ENCODE results near the gene CCDC86. TPM values are rescaled to one million over a fixed set of nuclear protein-coding genes. Genes with fewer than 3 reads are reported as not detected.

Gene CCDC86
- total and polyA plus RNA-seq, 9 donors: 7.4 to 22.7 (median 19.8) TPM

DNA sequence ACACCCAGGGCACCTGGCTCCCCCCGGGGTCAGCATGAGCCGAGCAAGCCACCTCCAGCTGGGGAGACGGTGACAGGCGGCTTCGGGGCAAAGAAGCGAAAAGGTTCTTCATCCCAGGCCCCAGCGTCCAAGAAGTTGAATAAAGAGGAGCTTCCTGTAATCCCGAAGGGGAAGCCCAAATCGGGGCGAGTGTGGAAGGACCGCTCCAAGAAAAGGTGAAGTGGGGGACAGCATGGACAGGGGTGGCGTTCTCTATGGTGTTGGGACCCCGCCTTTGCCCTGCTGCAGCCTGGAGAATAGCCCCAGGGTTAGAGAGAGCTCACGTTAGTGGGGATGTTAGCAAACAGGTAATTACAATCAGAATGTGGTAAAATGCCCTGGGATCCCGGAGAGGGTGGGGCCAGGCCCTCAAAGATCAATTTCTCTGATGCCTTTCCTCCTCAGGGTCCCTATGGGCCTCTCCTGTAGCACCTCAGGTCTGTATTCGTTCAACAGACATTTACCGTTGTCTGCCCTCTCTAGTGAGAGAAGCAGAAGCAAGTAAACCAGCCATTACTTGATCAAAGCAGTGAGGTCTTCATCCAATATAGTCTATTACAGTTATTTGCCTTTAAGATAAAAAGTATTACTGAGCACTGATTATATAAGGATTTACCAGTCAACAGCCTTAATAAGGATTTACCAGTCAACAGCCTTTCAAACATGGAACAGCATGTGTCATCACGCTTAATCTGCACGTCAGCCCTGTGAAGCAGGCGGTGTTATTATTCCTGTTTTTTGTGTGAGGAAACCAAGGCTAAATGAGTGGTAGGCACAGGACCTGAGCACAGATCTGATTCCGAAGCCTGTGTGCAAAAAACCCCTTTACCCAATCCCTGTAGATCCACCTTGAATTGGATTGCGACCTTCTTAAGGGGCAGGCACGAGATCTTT is 1.0 kb downstream of the CCDC86 start:
- DNase-seq: no peak

DNA sequence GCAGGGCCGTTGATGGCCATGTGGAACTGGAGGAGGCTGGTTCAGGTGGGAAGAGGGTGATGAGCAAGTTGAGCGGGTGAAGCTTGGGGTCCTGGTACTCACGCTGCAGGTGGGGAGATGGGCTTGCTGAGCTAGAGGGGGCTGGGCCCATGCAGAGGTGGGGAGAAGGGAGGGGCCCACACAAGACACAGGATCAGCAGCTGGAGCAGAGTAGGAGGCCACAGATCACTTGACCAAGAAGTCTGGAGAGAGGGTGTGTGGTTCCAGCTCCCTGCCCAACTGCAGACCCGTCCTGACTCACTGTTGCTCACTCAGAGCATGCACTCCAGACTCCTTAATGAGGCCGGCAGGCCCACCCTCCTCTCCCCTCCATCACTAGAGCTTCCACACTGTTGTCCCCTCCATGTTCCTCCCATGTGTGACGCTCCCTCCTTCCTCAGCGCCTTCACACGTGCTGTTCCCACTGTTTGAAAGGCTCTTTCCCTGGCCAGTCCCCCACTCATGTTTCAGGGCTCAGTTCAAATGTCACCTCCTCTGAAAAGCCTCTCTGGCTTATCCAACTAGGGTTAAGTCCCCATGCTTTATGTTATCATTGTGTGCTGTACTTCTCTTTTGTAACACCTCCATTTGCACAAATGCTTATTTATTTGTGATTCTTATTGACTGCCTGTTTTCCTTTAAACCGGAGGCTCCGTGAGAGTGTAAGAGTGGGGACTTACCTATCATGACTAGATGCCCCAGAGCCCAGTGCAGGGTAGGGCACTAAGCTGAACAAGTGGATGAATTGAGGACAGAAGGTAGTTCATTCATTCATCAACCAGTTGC is 2.3 kb downstream of the CCDC86 start:
- no peaks in the 10 kb centered on the region for H3K9me3 ChIP-seq (replicated peaks; ENCODE audit: control insufficient read depth, low read depth, low read length)
- H3K36me3 ChIP-seq (ENCODE audit: control insufficient read depth, insufficient read depth, low read length): peaks cover 21% of the 10 kb centered on the region
- no peak overlapping the region for H3K27ac ChIP-seq (ENCODE audit: low read length)
- 53% methylated on average over 9 of the region's 10 CpGs for WGBS (ENCODE audit: insufficient coverage)
- H3K4me3 ChIP-seq (ENCODE audit: low read length): no peak overlapping the region
- H3K4me1 ChIP-seq (ENCODE audit: control insufficient read depth, insufficient read depth, low read length): peaks cover 41% of the 10 kb centered on the region
- no peak for DNase-seq
- H3K27me3 ChIP-seq (ENCODE audit: control insufficient read depth, insufficient read depth, low read length): no peaks in the 10 kb centered on the region

More for the DNA sequence above, 1.0 kb downstream of the CCDC86 start:
- Histone ChIP-seq H3K27ac (ENCODE audit: low read length) (no peak overlapping the region), H3K27me3 (ENCODE audit: control insufficient read depth, insufficient read depth, low read length) (no peaks in the 10 kb centered on the region), H3K4me1 (ENCODE audit: control insufficient read depth, insufficient read depth, low read length) (peaks cover 41% of the 10 kb centered on the region), H3K4me3 (ENCODE audit: low read length) (peak overlapping the region; percentile 68), H3K9me3 (replicated peaks; ENCODE audit: control insufficient read depth, low read depth, low read length) (no peaks in the 10 kb centered on the region), H3K36me3 (ENCODE audit: control insufficient read depth, insufficient read depth, low read length) (peaks cover 8% of the 10 kb centered on the region)
- 10% methylated on average over 15 of the region's 23 CpGs for WGBS (ENCODE audit: insufficient coverage)

GRCh38 chr11:60844870-60845221 is 2.9 kb downstream of the CCDC86 start:
- H3K9me3 ChIP-seq (replicated peaks; ENCODE audit: control insufficient read depth, low read depth, low read length): no peaks in the 10 kb centered on the region
- 34% methylated on average over 4 of the region's 4 CpGs for WGBS (ENCODE audit: insufficient coverage)
- DNase-seq: no peak
- H3K27me3 ChIP-seq (ENCODE audit: control insufficient read depth, insufficient read depth, low read length): no peaks in the 10 kb centered on the region
- H3K4me1 ChIP-seq (ENCODE audit: control insufficient read depth, insufficient read depth, low read length): peaks cover 40% of the 10 kb centered on the region
- no peak overlapping the region for H3K27ac ChIP-seq (ENCODE audit: low read length)
- peaks cover 27% of the 10 kb centered on the region for H3K36me3 ChIP-seq (ENCODE audit: control insufficient read depth, insufficient read depth, low read length)
- H3K4me3 ChIP-seq (ENCODE audit: low read length): no peak overlapping the region

GRCh38 chr11:60845338-60845737 is 3.4 kb downstream of the CCDC86 start:
- Histone ChIP-seq H3K27me3 (ENCODE audit: control insufficient read depth, insufficient read depth, low read length) (no peaks in the 10 kb centered on the region), H3K9me3 (replicated peaks; ENCODE audit: control insufficient read depth, low read depth, low read length) (no peaks in the 10 kb centered on the region), H3K27ac (ENCODE audit: low read length) (no peak overlapping the region), H3K4me3 (ENCODE audit: low read length) (no peak overlapping the region), H3K4me1 (ENCODE audit: control insufficient read depth, insufficient read depth, low read length) (peaks cover 38% of the 10 kb centered on the region), H3K36me3 (ENCODE audit: control insufficient read depth, insufficient read depth, low read length) (peaks cover 31% of the 10 kb centered on the region)
- no peak for DNase-seq
- WGBS (ENCODE audit: insufficient coverage): 72% methylated on average over 5 of the region's 8 CpGs

- Histone ChIP-seq H3K9me3 (replicated peaks; ENCODE audit: control insufficient read depth, low read depth, low read length) (no peaks in the 10 kb centered on the region), H3K4me3 (ENCODE audit: low read length) (no peak overlapping the region), H3K36me3 (ENCODE audit: control insufficient read depth, insufficient read depth, low read length) (peaks cover 48% of the 10 kb centered on the region), H3K27me3 (ENCODE audit: control insufficient read depth, insufficient read depth, low read length) (no peaks in the 10 kb centered on the region), H3K27ac (ENCODE audit: low read length) (no peak overlapping the region), H3K4me1 (ENCODE audit: control insufficient read depth, insufficient read depth, low read length) (peaks cover 24% of the 10 kb centered on the region)
- WGBS (ENCODE audit: insufficient coverage): 70% methylated on average over 5 of the region's 13 CpGs
- no peak for DNase-seq
These were observed 5.4 kb downstream of the CCDC86 start for GRCh38 chr11:60847281-60847680.

GRCh38 chr11:60847896-60848295 is 6.0 kb downstream of the CCDC86 start:
- Histone ChIP-seq H3K9me3 (replicated peaks; ENCODE audit: control insufficient read depth, low read depth, low read length) (no peaks in the 10 kb centered on the region), H3K27me3 (ENCODE audit: control insufficient read depth, insufficient read depth, low read length) (no peaks in the 10 kb centered on the region), H3K4me1 (ENCODE audit: control insufficient read depth, insufficient read depth, low read length) (peaks cover 18% of the 10 kb centered on the region), H3K36me3 (ENCODE audit: control insufficient read depth, insufficient read depth, low read length) (peaks cover 48% of the 10 kb centered on the region), H3K4me3 (ENCODE audit: low read length) (no peak overlapping the region), H3K27ac (ENCODE audit: low read length) (no peak overlapping the region)
- WGBS (ENCODE audit: insufficient coverage): 89% methylated on average over 12 of the region's 12 CpGs
- DNase-seq: no peak

DNA sequence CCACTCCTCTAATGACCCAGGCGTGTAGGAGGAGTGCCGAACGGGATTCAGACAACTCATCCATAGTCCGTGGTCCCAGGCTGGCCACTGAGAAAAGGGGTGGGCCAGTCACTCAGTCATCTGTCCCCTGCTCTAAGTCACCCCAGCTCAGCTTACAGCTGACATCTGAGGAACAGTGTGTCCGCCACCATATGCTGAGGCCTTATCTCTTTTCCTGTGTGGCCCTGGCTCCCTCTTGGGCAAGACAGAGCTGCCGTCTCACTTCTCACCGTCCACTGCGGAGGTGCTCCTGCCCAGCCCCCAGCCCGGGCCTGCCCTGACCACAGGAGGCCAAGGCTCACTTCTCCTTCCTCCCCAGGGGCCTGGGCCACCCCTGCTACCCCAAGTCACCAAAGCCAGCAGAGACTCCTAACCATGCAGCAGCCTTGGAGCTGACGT is 6.8 kb downstream of the CCDC86 start:
- peaks cover 9% of the 10 kb centered on the region for H3K4me1 ChIP-seq (ENCODE audit: control insufficient read depth, insufficient read depth, low read length)
- WGBS (ENCODE audit: insufficient coverage): 70% methylated on average over 10 of the region's 10 CpGs
- no peak overlapping the region for H3K4me3 ChIP-seq (ENCODE audit: low read length)
- H3K27ac ChIP-seq (ENCODE audit: low read length): no peak overlapping the region
- H3K9me3 ChIP-seq (replicated peaks; ENCODE audit: control insufficient read depth, low read depth, low read length): no peaks in the 10 kb centered on the region
- peaks cover 54% of the 10 kb centered on the region for H3K36me3 ChIP-seq (ENCODE audit: control insufficient read depth, insufficient read depth, low read length)
- no peak for DNase-seq
- no peaks in the 10 kb centered on the region for H3K27me3 ChIP-seq (ENCODE audit: control insufficient read depth, insufficient read depth, low read length)

DNA sequence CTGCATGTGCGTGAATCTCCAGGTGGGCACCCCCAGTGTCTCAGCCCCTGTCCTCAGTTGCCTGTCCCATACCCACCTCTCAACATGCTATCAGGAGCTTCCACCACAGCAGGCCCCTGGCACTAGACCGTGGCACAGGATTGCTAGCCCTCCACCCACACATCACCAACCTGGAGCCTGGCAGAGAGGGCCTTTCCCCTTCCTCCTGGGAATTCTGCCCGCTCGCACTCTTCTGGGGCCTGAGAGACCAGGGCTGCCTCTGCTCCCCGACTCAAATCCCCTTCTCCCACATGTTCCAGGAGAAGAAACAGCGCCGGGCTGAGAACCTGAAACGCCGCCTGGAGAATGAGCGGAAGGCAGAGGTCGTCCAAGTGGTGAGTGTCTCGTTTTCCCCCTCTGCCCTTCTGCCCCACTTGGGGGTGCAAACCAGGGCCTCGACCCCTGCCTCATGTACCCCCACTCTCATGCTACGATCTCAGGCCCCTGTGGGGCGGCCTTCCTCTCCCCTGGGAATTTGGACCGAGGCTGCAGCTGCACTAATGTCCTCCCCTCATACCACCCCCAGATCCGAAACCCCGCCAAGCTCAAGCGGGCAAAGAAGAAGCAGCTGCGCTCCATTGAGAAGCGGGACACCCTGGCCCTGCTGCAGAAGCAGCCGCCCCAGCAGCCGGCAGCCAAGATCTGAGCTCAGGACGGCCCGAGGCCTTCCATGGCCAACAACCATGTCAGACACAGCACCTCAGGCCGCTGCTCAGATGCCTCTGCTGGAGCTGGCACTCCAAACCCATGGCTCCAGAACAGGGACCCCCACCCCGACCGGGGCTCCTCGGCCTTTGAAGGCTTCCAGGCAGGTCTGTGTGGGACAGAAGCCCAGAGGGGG is 8.0 kb downstream of the CCDC86 start:
- H3K9me3 ChIP-seq (replicated peaks; ENCODE audit: control insufficient read depth, low read depth, low read length): no peaks in the 10 kb centered on the region
- H3K27ac ChIP-seq (ENCODE audit: low read length): no peak overlapping the region
- no peak for DNase-seq
- H3K4me1 ChIP-seq (ENCODE audit: control insufficient read depth, insufficient read depth, low read length): no peaks in the 10 kb centered on the region
- H3K36me3 ChIP-seq (ENCODE audit: control insufficient read depth, insufficient read depth, low read length): peaks cover 54% of the 10 kb centered on the region
- WGBS (ENCODE audit: insufficient coverage): 87% methylated on average over 22 of the region's 29 CpGs
- no peak overlapping the region for H3K4me3 ChIP-seq (ENCODE audit: low read length)
- no peaks in the 10 kb centered on the region for H3K27me3 ChIP-seq (ENCODE audit: control insufficient read depth, insufficient read depth, low read length)

- DNase-seq: no peak
- peaks cover 12% of the 10 kb centered on the region for H3K4me1 ChIP-seq (ENCODE audit: control insufficient read depth, insufficient read depth, low read length)
- H3K36me3 ChIP-seq (ENCODE audit: control insufficient read depth, insufficient read depth, low read length): peaks cover 54% of the 10 kb centered on the region
- H3K9me3 ChIP-seq (replicated peaks; ENCODE audit: control insufficient read depth, low read depth, low read length): no peaks in the 10 kb centered on the region
- 80% methylated on average over 14 of the region's 17 CpGs for WGBS (ENCODE audit: insufficient coverage)
- no peak overlapping the region for H3K4me3 ChIP-seq (ENCODE audit: low read length)
- H3K27ac ChIP-seq (ENCODE audit: low read length): no peak overlapping the region
- H3K27me3 ChIP-seq (ENCODE audit: control insufficient read depth, insufficient read depth, low read length): no peaks in the 10 kb centered on the region
These were observed 9.6 kb downstream of the CCDC86 start for GRCh38 chr11:60851327-60852104.

Measured in muscle of leg (tissue), 11 donors.